Measurements from ENCODE around the gene PIEZO2.

PIEZO2 gene

GRCh38 chr18:11113046-11113548, 36.3 kb downstream of the PIEZO2 start:
- no peak for DNase-seq (ENCODE audit: low spot score)

- no peak for DNase-seq (ENCODE audit: low spot score)
Observed at GRCh38 chr18:11112286-11112685, 37.1 kb downstream of the PIEZO2 start.

GRCh38 chr18:11110509-11110908, 38.9 kb downstream of the PIEZO2 start:
- no peak for DNase-seq (ENCODE audit: low spot score)

DNA sequence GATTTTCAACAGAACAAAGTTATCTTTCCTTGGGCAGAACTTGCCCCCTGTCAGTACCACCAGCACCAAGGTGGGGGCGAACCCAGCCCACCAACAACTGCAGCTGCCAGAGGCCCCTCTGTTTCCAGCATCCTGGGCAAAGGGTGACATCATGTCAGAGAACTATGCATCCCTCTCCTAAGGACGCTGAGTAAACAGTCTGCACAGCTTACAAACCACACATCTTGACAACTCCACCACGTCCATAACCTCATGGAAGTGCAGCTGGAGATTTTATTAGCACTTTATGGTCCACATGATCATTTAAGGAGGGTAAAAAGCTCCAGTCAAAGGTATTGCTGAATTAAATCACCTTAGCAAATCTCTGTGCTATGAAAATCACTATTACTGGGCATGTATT, 40.4 kb downstream of the PIEZO2 start:
- DNase-seq (ENCODE audit: low spot score) = no peak

GRCh38 chr18:11106894-11107293, 42.5 kb downstream of the PIEZO2 start:
- DNase-seq (ENCODE audit: low spot score) = no peak

DNA sequence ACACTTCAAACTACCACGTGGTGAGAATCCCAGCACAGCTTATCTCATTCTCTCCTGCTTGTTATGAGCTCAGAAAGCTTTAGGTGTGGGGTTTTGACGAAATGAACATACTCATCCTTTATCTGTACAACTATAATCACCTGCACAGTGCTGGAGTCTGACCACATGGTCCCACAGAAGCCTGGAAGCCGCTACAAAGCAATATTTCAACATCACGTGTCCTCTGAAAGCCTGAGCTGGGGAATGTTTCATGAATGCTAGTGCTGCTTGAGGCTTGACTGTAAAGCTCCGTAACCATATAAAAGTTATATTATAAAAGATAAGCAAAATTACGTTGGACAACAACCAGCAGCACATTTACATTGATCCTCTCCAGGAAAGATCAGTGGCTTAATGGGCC, 43.9 kb downstream of the PIEZO2 start:
- no peak for DNase-seq (ENCODE audit: low spot score)

DNA sequence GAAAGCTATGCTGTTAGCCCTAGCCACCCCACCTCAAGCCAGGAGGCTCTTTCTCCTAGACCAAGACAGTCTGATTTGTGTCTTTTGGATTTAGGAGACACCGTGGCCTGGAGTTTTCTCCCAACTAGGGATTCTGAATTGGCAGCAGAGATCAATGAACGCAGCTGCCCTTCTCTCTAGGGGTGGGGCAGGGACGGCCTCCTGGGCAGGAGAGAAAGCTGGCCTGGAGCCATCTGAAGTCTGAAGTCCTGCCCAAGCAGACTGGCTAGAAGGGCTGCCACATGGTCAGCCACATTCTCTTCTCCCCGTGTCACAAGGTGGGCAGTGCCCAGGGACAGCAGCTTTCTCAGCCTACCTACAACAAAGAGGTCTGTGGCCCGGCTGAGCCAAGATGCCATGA, 45.1 kb downstream of the PIEZO2 start:
- DNase-seq (ENCODE audit: low spot score) = no peak

- no peak for DNase-seq (ENCODE audit: low spot score)
Observed at GRCh38 chr18:11096839-11097750, 52.3 kb downstream of the PIEZO2 start.

- DNase-seq (ENCODE audit: low spot score) = no peak
Observed at GRCh38 chr18:11096411-11096810, 53.0 kb downstream of the PIEZO2 start.

DNA sequence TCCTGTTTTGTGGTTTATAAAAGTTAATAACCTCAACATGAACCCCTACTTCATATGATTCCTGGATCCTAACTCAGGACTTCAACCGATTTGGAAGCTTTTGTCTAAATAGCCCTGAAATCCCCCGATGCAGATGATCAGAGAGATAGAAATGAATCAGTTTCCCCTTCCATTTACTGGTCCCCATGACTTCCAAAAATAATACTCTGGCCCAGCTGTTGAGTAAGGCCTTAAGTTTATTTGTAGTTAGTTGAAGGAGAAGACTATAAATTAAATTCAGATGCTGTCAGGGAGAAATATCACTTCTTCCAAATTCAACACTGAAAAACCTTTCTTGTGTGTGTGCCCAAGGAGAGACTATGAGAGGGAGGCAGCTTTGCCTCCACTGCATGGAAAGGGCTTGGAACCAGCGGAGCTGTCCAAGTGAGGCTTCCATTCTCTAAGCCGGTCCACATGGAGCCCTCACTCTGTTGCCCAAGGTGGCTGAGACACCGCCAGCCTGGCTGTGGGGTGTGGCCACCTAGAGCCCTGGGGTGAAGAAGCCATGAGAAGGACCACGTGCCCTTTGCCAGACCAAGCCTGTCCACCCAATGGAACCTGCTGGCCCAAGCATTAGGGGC, 53.6 kb downstream of the PIEZO2 start:
- DNase-seq (ENCODE audit: low spot score) = no peak

DNA sequence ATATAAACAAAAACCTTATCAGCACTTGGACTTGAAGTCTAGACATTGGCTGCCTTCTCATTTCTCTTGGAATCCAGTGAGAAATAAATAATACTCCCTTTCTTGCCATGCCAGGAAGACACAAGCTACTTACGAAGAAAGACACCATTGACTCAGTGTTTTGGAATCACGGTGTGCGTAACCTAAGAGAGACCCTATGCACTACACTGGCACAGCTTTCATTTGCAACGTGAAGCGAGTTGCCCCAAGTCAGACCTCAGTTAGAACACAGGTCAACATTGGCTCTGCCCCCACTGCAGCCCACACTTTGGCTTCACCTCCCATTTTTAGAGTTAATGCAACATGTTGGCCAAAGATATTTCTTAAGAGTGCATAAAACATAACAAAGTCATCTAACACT, 54.2 kb downstream of the PIEZO2 start:
- DNase-seq (ENCODE audit: low spot score) = no peak

DNA sequence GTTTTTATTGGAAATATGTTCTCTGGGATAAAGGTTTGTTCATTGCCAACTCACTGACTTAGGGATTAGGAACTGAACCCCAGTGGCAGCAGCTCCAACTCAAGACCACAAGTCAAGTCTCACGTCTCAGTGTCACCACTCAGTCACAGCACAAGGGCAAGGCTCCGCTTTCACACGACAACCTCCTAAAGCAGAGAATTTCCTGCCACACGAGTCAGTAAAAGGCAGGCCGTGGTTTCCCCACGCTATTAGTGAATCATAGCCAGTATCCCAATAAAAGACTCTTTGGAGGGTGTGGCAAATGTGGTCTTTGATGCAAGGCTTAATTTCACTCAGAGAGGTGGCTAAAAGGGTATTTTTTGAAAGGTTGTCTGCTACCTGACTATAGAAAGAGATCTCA, 57.6 kb downstream of the PIEZO2 start:
- DNase-seq (ENCODE audit: low spot score) = no peak

- DNase-seq (ENCODE audit: low spot score) = no peak
Observed at GRCh38 chr18:11089931-11090715, 59.2 kb downstream of the PIEZO2 start.

GRCh38 chr18:11081009-11081532, 68.3 kb downstream of the PIEZO2 start:
- no peak for DNase-seq (ENCODE audit: low spot score)

GRCh38 chr18:11078491-11078890, 70.9 kb downstream of the PIEZO2 start:
- DNase-seq (ENCODE audit: low spot score) = no peak

GRCh38 chr18:11077548-11078187, 71.7 kb downstream of the PIEZO2 start:
- DNase-seq (ENCODE audit: low spot score) = no peak

DNA sequence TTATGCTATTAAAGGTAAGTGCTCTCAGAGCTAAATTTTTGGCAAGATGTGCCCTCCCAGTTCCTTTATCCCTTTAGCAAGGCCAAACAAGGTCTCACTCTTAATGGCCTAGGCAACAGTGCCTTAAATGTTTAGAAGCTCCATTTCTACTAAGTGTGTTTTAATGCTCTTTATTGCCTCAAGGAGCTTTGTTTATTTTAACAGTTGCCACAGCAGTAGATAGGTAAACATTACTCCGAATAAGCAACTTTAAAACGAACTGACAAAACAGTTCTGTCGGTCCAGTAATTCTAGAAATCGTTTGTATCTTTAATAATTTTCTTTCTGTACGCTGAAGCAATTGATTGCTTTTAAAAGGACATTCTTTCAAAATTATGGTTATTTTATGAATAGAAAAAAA, 74.5 kb downstream of the PIEZO2 start:
- no peak for DNase-seq (ENCODE audit: low spot score)

DNA sequence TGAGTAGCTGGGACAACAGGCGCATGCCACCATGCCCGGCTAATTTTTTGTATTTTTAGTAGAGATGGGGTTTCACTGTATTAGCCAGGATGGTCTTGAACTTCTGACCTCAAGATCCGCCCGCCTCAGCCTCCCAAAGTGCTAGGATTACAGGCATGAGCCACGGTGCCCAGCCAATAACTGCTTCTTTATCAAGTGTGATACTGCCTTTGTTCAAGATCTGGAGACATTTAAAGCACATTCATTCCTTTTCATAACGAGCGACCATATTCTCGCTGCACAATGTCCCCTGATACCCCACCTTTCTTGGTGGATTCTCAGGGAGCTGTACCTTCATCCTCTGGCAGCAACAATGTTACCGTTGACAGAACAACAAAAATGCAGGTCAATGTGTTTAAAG, 75.4 kb downstream of the PIEZO2 start:
- DNase-seq (ENCODE audit: low spot score) = no peak

- no peak for DNase-seq (ENCODE audit: low spot score)
Observed at GRCh38 chr18:11072632-11073031, 76.7 kb downstream of the PIEZO2 start.

DNA sequence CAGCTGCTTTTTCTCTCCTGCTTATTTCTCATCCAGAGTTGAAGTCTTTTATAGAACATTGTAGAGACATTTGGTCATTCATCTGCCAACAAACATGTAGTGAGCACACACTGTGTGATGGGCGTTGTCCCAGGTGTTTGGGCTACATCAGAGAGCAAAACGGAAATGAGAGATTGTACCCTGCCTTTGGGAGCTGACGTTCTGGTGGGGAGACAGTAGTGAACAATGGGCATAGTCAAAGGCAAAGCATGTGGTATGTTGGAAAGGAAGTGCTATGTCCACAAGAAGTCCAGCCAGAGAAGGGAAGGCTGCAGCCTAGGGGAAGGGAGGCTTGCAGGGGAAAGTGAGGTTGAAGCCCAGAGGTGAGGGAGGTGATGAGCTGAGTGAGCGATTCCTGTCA, 78.1 kb downstream of the PIEZO2 start:
- no peak for DNase-seq (ENCODE audit: low spot score)

GRCh38 chr18:11070593-11070992, 78.8 kb downstream of the PIEZO2 start:
- DNase-seq (ENCODE audit: low spot score) = no peak

- DNase-seq (ENCODE audit: low spot score) = no peak
Observed at GRCh38 chr18:11066038-11066437, 83.3 kb downstream of the PIEZO2 start.

Measured in hematopoietic multipotent progenitor cell treated with erythropoietin and hydrocortisone succinate and interleukin-3 and kit ligand, for 15 days (in vitro differentiated cells).